M059J (cell line): ENCODE data around the gene NDUFAF8. TPM values are rescaled to one million over a fixed set of nuclear protein-coding genes. Genes with fewer than 3 reads are reported as not detected.

Source experiments
- DNase-seq: peaks from one replicate; pipeline ENCODE4 v3.0.0-alpha.2; 2012; ENCODE audit warnings: low read depth
- total RNA-seq: library from RNA; depleted of rRNA; stranded (reverse); fragments of >200 nt; shearing (Covaris generic); gene quantifications from 2 replicates; pipeline ENCODE4 v1.2.3, GENCODE V29; 2014

Gene NDUFAF8
- total RNA-seq, 1 experiment from 2014 or later, result 20.1 TPM

GRCh38 chr17:81251709-81252301 is 12.7 kb downstream of the NDUFAF8 start:
- no peak for DNase-seq

DNA sequence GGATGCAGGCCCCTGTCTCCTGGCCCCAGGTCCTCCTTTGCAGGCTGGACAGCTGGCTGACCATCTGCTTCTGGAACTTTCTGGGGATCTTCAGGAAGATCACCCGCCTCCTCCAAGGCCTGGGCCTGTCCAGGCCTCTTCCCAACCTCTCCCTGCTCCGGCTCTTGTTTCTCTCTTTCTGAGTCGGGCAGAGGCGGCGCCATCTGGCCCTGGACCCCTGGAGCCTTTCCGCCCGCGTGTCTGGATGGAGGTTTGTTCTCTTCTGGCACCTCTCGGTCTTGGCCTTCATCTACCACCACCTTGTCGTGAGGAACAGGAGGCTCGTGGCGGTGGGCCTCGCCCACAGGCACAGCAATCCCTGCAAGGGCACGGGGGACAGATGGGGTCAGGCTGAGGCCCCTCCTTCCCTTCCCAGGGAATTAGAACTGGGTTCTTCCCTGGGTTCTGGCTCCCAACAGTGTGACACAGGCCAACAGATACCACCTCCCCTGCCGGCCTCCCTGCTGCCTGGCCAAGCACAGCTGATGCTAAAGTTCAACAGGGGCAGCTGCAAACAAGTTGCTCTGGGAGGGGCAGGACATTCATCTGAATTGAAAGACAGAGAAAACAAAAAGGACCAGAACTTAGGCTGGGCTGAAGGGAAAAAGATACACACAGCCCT is 13.3 kb downstream of the NDUFAF8 start:
- no peak for DNase-seq

DNA sequence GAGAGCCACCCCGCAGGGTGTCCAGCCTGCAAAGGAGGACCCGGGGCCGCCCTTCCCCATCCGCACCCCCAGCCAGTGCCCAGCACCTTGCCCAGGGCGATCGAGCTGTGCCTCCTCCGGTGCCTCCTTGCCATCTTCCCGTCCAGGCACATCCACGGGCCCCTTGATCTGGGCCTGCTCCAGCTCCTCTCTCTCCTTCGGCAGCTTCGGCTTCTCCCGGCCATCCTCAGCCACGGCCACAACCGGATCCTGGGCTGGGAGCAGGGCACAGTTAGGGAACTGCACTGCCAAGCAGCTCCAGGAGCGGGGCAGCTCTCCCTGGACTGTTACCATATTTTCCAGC is 13.8 kb downstream of the NDUFAF8 start:
- DNase-seq, result no peak

GRCh38 chr17:81253358-81254131 is 14.4 kb downstream of the NDUFAF8 start:
- DNase-seq, result no peak

DNA sequence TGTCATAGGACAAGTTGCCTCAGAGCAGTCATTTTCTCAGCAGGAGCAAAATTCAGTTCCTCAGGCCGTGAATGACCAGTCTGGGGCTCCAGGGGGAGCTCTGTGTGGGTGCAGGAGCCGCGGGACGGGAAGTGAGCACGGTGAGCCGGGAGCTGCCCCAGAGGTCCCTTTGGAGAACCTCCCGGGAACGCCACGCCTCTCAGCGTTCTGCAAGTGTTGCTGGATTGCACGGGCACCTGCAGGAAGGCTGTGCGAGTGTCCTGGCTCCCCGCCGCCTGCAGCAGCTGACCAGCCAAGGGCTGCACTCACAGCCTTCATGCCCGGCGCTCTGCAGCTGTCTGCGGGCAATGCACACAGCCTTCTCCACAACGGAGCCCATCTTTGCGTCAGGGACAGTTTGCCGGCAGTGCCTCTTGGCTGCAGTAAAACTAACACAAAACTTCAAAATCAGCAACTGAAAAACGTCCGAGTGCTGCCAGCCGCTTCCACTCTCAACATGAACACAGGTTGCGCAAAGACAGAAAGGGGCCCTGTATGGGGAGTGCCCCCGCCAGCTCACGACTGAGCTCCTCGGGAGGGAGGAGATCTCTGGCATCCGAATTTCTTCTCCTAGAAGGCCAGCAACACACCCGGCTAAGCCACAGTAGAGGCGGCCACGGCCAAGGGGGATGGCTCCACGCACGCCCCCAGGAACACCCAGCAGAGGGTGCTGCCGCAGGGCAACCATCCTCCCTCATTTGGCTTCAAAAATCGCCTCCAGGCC is 16.0 kb downstream of the NDUFAF8 start:
- DNase-seq, result no peak

GRCh38 chr17:81256616-81257015 is 17.5 kb downstream of the NDUFAF8 start:
- peak; percentile 26 for DNase-seq

- DNase-seq, result no peak
Measured at GRCh38 chr17:81257533-81257932, 18.4 kb downstream of the NDUFAF8 start.

DNA sequence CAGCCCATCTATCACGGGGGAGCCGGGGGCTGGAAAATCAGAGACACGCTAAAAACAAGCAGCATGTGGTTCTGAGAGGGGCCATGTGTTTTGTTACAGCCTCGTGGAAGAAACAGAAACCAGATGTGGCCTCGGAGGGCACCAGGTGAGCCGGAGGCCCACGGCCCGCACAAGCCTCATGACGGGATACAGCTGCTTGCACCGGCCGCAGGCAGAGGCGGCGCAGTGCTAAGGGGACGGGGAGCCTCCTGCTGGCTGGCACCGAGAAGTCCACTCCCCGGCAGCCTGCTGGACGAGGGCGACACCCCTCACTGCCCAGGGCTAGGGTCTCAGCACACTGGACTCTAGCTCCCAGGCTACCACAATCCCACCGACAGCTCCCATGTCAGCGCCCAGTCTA is 19.2 kb downstream of the NDUFAF8 start:
- DNase-seq, result no peak

DNA sequence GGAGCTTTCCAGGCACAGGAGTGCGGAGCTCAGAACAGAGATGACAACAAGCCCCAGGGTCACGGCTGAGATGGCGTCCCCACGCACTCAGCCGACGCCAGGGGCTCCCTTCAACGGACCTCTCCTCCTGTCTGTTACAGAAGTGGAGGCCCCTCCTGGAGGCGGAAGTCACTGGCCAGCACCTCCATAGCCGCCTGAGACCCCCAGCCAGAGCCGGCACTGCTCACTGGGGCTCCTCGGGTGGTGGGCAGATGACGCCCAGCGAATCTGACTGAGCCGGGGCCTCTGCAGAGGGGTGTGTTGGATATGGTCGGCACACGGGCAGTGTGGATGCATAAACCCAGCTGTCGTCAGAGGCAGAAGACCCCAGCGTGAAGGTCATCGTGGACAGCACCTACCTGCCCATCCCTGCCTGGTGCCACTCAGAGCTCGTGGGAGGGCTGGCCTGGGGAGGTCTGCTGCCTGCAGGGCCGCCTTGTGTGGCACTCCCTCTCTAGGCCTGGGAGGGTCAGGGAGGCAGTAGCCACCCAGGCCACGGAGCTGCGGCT is 20.0 kb downstream of the NDUFAF8 start:
- no peak for DNase-seq

DNA sequence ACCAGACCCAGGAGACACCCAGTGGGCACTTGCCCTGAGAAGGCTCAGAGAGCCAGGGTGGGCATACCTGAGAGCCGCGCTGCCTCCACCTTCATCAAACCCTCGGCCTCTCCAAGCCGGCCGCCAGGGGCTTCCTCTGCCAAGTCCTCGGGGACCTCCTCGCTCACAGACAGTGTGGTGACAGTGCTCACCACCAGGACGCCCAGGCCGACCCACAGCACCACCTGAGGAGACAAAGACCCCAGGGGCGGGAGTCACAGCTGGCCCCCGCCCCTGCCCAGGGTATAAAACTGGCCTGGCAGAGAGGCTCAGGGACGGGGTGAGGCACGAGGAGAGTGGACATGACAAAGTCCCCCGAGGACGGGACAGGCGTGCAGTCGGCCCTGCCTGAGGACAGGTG is 21.1 kb downstream of the NDUFAF8 start:
- no peak for DNase-seq

- DNase-seq, result no peak
Measured at GRCh38 chr17:81260641-81261040, 21.5 kb downstream of the NDUFAF8 start.

GRCh38 chr17:81261096-81261495 is 22.0 kb downstream of the NDUFAF8 start:
- DNase-seq, result no peak

DNA sequence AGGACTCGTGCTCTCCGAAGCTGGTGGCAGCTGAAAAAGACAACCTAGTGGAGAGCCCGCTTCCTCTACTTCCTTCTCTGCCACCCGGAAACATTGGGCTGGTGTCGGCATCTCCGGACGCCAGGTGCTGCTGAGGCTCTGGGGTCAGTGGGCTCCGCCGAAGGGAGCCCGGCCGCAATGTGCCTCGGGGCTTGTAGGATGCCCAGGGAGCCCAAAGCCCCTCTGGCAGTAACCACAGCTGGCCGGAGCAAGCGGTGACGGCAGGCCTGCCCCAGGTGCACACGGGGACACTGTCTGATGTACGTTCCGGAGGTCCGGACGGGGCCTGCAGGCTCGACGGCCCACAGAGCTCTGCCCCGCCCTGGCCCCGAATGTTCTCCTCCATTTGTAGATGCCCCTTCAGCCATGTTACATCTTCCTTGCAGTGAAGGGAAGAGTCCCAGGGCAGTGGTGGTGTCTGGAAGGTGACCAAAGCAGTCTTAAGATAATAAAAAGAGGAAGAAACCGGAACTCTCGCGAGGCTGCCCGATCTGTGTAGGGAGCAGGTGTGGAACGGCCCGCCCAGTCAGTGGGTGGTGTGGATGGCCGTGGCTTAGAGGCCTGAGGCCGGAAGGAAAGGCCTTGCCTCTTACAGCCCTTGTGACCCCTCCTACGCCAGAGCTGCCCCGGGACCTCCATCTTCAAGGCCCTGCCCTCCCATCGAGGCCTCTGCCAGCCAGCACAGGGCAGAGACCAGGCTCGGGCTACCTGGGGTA is 22.6 kb downstream of the NDUFAF8 start:
- DNase-seq, result no peak

DNA sequence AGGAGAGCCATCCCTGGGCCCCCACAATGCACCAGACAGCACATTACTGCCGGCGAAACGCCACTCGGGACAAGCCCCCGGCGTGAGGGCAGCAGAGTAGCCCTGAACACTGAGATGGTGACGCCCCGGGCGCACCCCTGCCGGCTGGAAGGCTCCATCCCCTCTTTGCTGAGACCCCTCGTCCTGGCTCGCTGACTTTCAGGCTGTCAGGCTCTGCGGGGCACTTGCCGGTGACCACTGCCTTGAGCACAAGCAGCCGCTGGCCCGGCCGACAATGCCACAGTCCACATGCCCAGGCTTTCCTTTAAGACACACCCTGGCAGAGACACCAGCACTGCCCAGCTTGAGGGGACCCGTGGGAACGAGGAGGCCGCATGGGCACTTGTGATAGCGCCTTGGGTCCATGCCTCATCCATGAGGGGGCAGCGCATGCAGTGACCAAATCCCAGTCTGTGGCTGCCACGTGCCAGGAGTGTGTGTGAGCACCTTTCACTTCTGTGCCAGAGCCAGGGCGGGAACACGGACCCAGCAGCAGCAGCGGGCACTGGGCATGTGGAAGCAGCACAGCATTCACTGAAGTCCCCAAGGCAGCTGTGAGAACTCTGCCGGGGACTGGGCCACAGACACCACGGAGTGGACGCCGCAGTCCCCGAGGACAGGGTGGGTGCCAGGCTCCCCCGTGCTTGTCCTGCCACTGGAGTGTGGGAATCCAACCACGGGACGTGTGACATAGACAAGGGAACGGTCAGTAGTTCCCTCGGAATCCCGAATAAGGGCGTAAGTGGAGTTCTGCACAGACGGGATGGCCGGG is 24.5 kb downstream of the NDUFAF8 start:
- DNase-seq, result no peak

- no peak for DNase-seq
Measured at GRCh38 chr17:81264640-81265039, 25.5 kb downstream of the NDUFAF8 start.

DNA sequence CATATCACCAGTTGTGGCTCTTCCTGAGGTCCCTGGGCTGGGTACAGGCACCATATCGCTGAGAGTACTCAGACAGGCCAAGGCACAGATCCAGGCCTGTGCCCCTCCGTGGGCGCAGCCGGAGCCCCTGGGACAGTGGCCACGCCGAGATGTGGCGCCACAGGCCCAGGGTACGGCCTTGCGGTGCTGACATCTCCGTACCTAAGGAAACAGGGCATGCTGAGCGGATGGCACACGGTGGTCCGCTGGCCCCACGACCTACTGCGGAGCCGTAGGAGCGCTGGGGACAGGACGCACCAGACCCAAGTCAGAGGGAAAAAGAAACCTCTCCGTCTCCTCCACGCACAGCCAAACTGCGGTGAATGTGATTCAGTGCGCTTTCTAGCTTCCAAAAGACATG is 26.5 kb downstream of the NDUFAF8 start:
- DNase-seq, result no peak

DNA sequence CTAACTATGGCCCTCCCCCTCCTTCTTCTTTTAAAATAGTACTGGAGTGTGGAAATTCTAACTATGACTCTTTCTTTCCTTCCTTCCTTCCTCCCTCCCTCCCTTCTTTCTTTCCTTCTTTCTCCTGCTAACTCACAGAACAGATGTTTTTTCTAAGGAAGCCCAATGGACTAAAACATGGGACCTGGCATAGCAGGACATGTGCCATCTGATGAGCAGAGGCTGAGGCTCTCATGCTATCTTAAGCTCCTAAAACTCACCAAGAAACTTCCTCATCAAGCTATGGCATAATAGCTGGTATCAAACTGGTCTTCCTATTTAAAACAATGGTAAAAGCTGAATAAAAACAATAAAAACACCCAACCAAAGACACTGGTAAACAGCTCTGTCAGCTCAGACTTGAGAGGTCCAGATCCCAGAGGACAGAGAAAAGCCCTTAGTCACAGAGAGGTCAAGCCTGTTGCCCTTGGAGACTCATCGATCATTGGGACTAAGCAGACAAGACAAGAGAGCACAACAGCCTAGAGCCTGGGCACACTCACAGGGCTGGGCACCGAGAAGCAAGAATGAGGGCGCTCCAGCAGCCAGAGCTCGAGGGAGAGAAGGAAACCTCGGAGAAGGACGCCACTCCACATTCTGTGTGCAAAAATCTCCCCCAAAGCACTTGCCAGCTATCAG is 28.4 kb downstream of the NDUFAF8 start:
- DNase-seq, result no peak

DNA sequence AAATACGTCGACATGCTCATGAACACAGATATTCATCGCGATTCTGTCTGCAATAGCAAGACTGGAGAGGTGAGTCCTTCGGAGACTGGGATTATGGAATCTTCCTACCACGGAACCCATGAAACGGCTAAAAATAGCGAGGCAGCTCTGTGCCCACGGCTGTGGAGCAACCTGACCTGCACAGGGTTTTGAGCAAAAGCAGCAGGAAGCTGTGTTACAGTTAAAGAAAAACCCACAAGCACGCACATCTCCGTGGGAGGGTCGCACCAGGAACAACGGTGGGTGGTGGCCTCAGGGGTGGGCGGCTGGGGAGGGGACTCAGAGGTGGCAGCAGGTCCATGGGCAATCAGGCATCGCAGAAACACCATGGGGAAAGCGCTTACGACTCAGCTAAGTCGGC is 31.2 kb downstream of the NDUFAF8 start:
- DNase-seq, result no peak

DNA sequence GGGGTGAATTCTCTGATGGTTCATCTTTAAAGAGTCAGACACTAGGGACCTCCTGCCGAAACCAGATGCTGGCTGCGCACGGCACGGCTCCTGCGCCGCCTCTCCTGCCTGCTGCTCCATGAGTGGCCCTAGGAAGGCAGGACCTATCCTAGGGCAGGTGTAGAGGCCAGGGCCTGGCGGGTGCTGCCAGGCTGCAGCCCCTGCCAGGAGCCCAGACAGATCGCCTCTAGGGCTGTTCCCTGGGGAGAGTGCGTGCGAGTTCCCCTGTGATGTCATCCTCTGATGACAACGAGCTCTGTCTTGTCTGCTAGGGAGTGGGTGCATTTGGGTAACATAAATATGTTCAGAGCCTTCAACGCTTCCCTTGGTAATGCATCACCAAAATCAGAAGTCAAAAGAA is 32.1 kb downstream of the NDUFAF8 start:
- no peak for DNase-seq

GRCh38 chr17:81272616-81273015 is 33.5 kb downstream of the NDUFAF8 start:
- no peak for DNase-seq
